Measurements from ENCODE around the gene TRPM4. TPM values are rescaled to one million over a fixed set of nuclear protein-coding genes. Genes with fewer than 3 reads are reported as not detected.

The TRPM4 gene
- total and polyA plus RNA-seq, 2 donors (not counting 3 experiments of a cell fraction or from before 2014, with no cell fraction given): 17.6 to 38.9 TPM

- Histone ChIP-seq H3K9me3 (replicated peaks; ENCODE audit: control insufficient read depth, insufficient read depth, low read length) (no peaks in the 10 kb centered on the region), H3K36me3 (ENCODE audit: control insufficient read depth in 2 of 2, extremely low read depth in 1 of 2, insufficient read depth in 2 of 2, low read length in 2 of 2) (peaks cover 0 to 4% of the 10 kb centered on the region in 2 experiments), H3K9ac (replicated peaks; ENCODE audit: extremely low read depth, insufficient read depth, low read length) (no peak overlapping the region), H3K4me3 (replicated peaks in 1 of 3; ENCODE audit: insufficient read depth in 1 of 3, low read depth in 1 of 3, low read length in 3 of 3) (no peak overlapping the region), H3K79me2 (ENCODE audit: control insufficient read depth, insufficient read depth, low read length) (no peaks in the 10 kb centered on the region), H2AFZ (ENCODE audit: low read depth, low read length) (no peak overlapping the region), H3K27ac (ENCODE audit: insufficient read depth, low read depth, low read length) (no peak overlapping the region), H3K27me3 (ENCODE audit: control insufficient read depth in 2 of 2, insufficient read depth in 2 of 2, low read length in 2 of 2) (no peaks in the 10 kb centered on the region), H3K4me1 (ENCODE audit: control insufficient read depth, extremely low read depth, insufficient read depth, low read length) (peaks cover 9% of the 10 kb centered on the region), H3K9me1 (replicated peaks; ENCODE audit: control insufficient read depth, extremely low read depth, insufficient read depth, low read length) (no peaks in the 10 kb centered on the region), H4K20me1 (replicated peaks; ENCODE audit: control insufficient read depth, extremely low read depth, insufficient read depth, low read length) (no peaks in the 10 kb centered on the region), H3K4me2 (ENCODE audit: insufficient read depth, low read length) (no peak overlapping the region)
- dilution Hi-C loops (cut with MboI; ENCODE audit: extremely low pct_ligation_motif_present, low sequenced_read_pairs): no loop called here
- intact Hi-C loops (cut with micrococcal nuclease): no loop called here
- TF ChIP-seq JUN (IDR thresholded peaks at IDR 0.05; ENCODE audit: borderline replicate concordance, insufficient read depth, insufficient read length, low read depth): no peak
- TF ChIP-seq FOS (IDR thresholded peaks at IDR 0.05; ENCODE audit: borderline replicate concordance, insufficient read depth, low read length): no peak
- TF ChIP-seq, protein P1, sequence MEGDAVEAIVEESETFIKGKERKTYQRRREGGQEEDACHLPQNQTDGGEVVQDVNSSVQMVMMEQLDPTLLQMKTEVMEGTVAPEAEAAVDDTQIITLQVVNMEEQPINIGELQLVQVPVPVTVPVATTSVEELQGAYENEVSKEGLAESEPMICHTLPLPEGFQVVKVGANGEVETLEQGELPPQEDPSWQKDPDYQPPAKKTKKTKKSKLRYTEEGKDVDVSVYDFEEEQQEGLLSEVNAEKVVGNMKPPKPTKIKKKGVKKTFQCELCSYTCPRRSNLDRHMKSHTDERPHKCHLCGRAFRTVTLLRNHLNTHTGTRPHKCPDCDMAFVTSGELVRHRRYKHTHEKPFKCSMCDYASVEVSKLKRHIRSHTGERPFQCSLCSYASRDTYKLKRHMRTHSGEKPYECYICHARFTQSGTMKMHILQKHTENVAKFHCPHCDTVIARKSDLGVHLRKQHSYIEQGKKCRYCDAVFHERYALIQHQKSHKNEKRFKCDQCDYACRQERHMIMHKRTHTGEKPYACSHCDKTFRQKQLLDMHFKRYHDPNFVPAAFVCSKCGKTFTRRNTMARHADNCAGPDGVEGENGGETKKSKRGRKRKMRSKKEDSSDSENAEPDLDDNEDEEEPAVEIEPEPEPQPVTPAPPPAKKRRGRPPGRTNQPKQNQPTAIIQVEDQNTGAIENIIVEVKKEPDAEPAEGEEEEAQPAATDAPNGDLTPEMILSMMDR (IDR thresholded peaks at IDR 0.05; ENCODE audit: extremely low read depth in 1 of 2, insufficient read depth in 1 of 2, low read depth in 1 of 2, low read length in 2 of 2): no peak
- no peak for TF ChIP-seq POLR2AphosphoS5 (IDR thresholded peaks at IDR 0.05; ENCODE audit: insufficient read depth, low read depth, low read length)
- TF ChIP-seq EZH2 (IDR thresholded peaks at IDR 0.05; ENCODE audit: borderline replicate concordance, low read depth, low read length, severe bottlenecking): no peak
- no peak for TF ChIP-seq MAX (IDR thresholded peaks at IDR 0.05; ENCODE audit: insufficient read depth, insufficient read length)
- no peak for TF ChIP-seq GATA2 (IDR thresholded peaks at IDR 0.05; ENCODE audit: insufficient read depth, insufficient read length, low read depth, low read length)
- TF ChIP-seq POLR2A (IDR thresholded peaks at IDR 0.05; ENCODE audit: low read depth, low read length): no peak
- no peak for TF ChIP-seq MYC (IDR thresholded peaks at IDR 0.05; ENCODE audit: low read depth, low read length)
- no TSS peak for BruUV-seq (replicated peaks)
- POLR2A ChIA-PET: no interaction called here
- DNase-seq (ENCODE audit: low read depth, low spot score): no peak
- no peak for FAIRE-seq
- CTCF ChIA-PET: no interaction called here
These were observed 33.2 kb downstream of the TRPM4 start for GRCh38 chr19:49190781-49191180.

All from endothelial cell of umbilical vein (primary cell).